HepG2 (cell line): ENCODE data around the gene KBTBD3. TPM values are rescaled to one million over a fixed set of nuclear protein-coding genes. Genes with fewer than 3 reads are reported as not detected.
A peak's percentile ranks its signal among the peaks of the same experiment; 100 is the strongest.

Experiments used
- AGO1 ChIP-seq: fragments of 200-400 bp; formaldehyde crosslinking; IDR thresholded peaks from 2 replicates; pipeline ENCODE4 v1.6.1; 2017; ENCODE audit warnings: mild to moderate bottlenecking, low read depth, low read length, moderate library complexity; ENCODE audit not compliant: poor library complexity, severe bottlenecking
- CEBPG ChIP-seq: IDR thresholded peaks from 2 replicates; pipeline ENCODE4 v1.6.1; 2016
- CSRNP1 ChIP-seq: sonication (generic); formaldehyde crosslinking; IDR thresholded peaks from 2 replicates; pipeline ENCODE4 v1.8.1; 2023; ENCODE audit warnings: mild to moderate bottlenecking, missing genetic modification reagents
- GTF3A ChIP-seq: sonication (generic); formaldehyde crosslinking; conservative IDR thresholded peaks from 2 replicates; pipeline ENCODE4 v1.4.0; 2020; ENCODE audit warnings: mild to moderate bottlenecking, missing genetic modification reagents
- HNRNPL ChIP-seq: fragments of 200-400 bp; formaldehyde crosslinking; IDR thresholded peaks from 2 replicates; pipeline ENCODE4 v1.6.1; 2017; ENCODE audit warnings: mild to moderate bottlenecking, low read depth, low read length
- MTA1 ChIP-seq: sonication (generic); formaldehyde crosslinking; IDR thresholded peaks from 2 replicates; pipeline ENCODE4 v1.4.0; 2020; ENCODE audit warnings: missing genetic modification reagents, mild to moderate bottlenecking, borderline replicate concordance
- RNF2 ChIP-seq: fragments of 450-650 bp; conservative IDR thresholded peaks from 2 replicates; pipeline ENCODE4 v1.6.1; 2016; ENCODE audit warnings: low read depth
- SNAPC5 ChIP-seq: sonication (generic); formaldehyde crosslinking; IDR thresholded peaks from 2 replicates; pipeline ENCODE4 v1.8.1; 2023; ENCODE audit warnings: mild to moderate bottlenecking, missing genetic modification reagents, borderline replicate concordance
- SP1 ChIP-seq, 2 experiments: fragments of 450-650 bp in 1 of 2; sonication (generic) in 1 of 2; formaldehyde crosslinking in 1 of 2; IDR thresholded peaks; 2 replicates each; pipeline versions ENCODE4 v1.4.0 to v1.6.1; 2016 to 2020; ENCODE audit warnings: missing genetic modification reagents in 1 of 2
- ZEB1 ChIP-seq: IDR thresholded peaks from 2 replicates; pipeline ENCODE4 v1.6.1; 2012; ENCODE audit warnings: mild to moderate bottlenecking, low read depth, inconsistent platforms; ENCODE audit not compliant: insufficient replicate concordance
- ZNF274 ChIP-seq: sonication (generic); formaldehyde crosslinking; IDR thresholded peaks from 2 replicates; pipeline ENCODE4 v1.5.1; 2020; ENCODE audit warnings: mild to moderate bottlenecking, missing genetic modification reagents
- ZNF280B ChIP-seq: sonication (generic); formaldehyde crosslinking; IDR thresholded peaks from 2 replicates; pipeline ENCODE4 v1.5.0; 2020; ENCODE audit warnings: missing genetic modification reagents, mild to moderate bottlenecking, borderline replicate concordance
- ZNF407 ChIP-seq: sonication (generic); formaldehyde crosslinking; IDR thresholded peaks from one replicate; pipeline ENCODE4 v1.5.1; 2020; ENCODE audit warnings: mild to moderate bottlenecking, missing genetic modification reagents; ENCODE audit errors: not compliant biosample characterization
- ZNF878 ChIP-seq: sonication (generic); formaldehyde crosslinking; IDR thresholded peaks from 2 replicates; pipeline ENCODE4 v1.8.1; 2023; ENCODE audit warnings: mild to moderate bottlenecking, missing genetic modification reagents, moderate library complexity
- polyA plus RNA-seq, 8 experiments: library from polyadenylated mRNA; depleted of rRNA in 3 of 8; stranded (reverse) in 7 of 8; unstranded in 1 of 8; fragments of >200 nt; fragmentation: Illumina TruSeq in 4 of 8; extraction: Trizol in 4 of 8; gene quantifications; 2 replicates each; pipeline versions ENCODE4 v1.2.1 to v1.2.3, GENCODE V29; 2011 to 2016; ENCODE audit warnings: low read depth in 4 of 8, missing spikeins in 1 of 8, mixed read lengths in 1 of 8; ENCODE audit not compliant: insufficient read depth in 1 of 8
- total RNA-seq, 5 experiments: library from RNA; depleted of rRNA; stranded (reverse); fragments of >200 nt; fragmentation: Illumina TruSeq; extraction: Trizol; gene quantifications; 2 replicates each; pipeline ENCODE4 v1.2.3, GENCODE V29; 2016; ENCODE audit warnings: low read depth in 1 of 5

Gene KBTBD3
- total and polyA plus RNA-seq, 2 of the 13 experiments (the other 11 are each of a cell fraction or from before 2014, with no cell fraction given) = 1.8 to 7.4 TPM

- TF ChIP-seq GTF3A = no peak
- TF ChIP-seq ZNF878 = no peak
- TF ChIP-seq ZEB1 = no peak
- no peak for TF ChIP-seq RNF2
- TF ChIP-seq ZNF274 (CRISPR knock-in tag) = peak; percentile 50; the same call in 1 of the 2 replicates
- TF ChIP-seq SP1 (IDR thresholded peaks at IDR 0.05) = peak; percentile 83
- TF ChIP-seq SP1 (CRISPR knock-in tag; IDR thresholded peaks at IDR 0.05) = peak; percentile 95
- TF ChIP-seq CEBPG = no peak
- TF ChIP-seq CSRNP1 (CRISPR knock-in tag) = no peak
- peak; percentile 59 for TF ChIP-seq ZNF407 (CRISPR knock-in tag)
- TF ChIP-seq ZNF280B (CRISPR knock-in tag) = no peak
- no peak for TF ChIP-seq MTA1
- TF ChIP-seq SNAPC5 (CRISPR knock-in tag) = no peak
- no peak for TF ChIP-seq HNRNPL
- no peak for TF ChIP-seq AGO1
Observed at GRCh38 chr11:106021967-106022794, 55.0 kb downstream of the KBTBD3 start, which contains the start of gene MSANTD4 (continued).
